ENCODE results near the gene CNTNAP5. TPM values are rescaled to one million over a fixed set of nuclear protein-coding genes. Genes with fewer than 3 reads are reported as not detected.

The CNTNAP5 gene
- total and polyA plus RNA-seq, 12 donors: 0.08 to 4.9 (median 0.96) TPM; not detected in 5

DNA sequence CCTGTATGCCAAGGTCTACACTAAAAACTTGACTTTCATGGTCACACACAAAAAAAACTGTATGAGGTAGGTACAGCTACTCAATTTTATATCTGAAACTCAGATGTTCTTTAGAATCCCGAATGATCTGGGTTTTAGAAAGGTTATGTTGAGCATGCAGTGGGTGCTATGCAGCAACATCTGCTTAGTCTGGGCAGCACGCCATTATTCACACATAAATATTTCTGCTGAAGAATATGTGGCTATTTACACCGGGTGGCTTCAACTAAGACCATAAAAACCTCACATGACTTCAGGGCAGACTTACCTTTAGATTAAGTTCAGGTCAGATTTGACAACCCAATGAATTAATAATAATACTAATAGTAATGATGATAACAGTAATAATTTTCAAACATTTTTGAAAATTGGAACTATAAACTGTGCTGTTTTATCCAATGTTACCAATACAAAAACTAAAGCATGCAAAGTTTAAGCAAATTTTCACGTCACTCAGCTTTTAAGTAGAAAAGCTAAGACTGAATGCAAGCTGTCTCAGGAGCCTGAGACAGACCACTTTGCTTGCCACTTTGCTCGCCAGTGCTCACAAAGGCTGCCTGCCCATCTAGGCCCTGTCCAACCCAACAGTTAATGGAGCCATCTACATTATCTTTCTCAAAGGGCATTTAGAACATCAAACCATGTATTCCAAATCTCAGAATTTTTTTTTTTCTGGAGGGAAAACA lies 292.0 kb downstream of the CNTNAP5 start:
- H3K27me3 ChIP-seq: no peaks in the 10 kb centered on the region
- no peak overlapping the region for H3K27ac ChIP-seq
- TF ChIP-seq, protein P1, sequence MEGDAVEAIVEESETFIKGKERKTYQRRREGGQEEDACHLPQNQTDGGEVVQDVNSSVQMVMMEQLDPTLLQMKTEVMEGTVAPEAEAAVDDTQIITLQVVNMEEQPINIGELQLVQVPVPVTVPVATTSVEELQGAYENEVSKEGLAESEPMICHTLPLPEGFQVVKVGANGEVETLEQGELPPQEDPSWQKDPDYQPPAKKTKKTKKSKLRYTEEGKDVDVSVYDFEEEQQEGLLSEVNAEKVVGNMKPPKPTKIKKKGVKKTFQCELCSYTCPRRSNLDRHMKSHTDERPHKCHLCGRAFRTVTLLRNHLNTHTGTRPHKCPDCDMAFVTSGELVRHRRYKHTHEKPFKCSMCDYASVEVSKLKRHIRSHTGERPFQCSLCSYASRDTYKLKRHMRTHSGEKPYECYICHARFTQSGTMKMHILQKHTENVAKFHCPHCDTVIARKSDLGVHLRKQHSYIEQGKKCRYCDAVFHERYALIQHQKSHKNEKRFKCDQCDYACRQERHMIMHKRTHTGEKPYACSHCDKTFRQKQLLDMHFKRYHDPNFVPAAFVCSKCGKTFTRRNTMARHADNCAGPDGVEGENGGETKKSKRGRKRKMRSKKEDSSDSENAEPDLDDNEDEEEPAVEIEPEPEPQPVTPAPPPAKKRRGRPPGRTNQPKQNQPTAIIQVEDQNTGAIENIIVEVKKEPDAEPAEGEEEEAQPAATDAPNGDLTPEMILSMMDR (IDR thresholded peaks at IDR 0.05): no peak
- no peak for TF ChIP-seq POLR2A (IDR thresholded peaks at IDR 0.05)
- no peak for DNase-seq
- H3K4me1 ChIP-seq (replicated peaks in 1 of 2): no peaks in the 10 kb centered on the region
- 52 to 78% (median 73%) methylated on average over 5 of the region's 5 CpGs for WGBS, 4 donors
- H3K4me3 ChIP-seq: no peak overlapping the region
- intact Hi-C loops (cut with DNase I): no loop called here
- no peaks in the 10 kb centered on the region for H3K9me3 ChIP-seq (replicated peaks in 1 of 3)
- no peaks in the 10 kb centered on the region for H3K36me3 ChIP-seq (replicated peaks in 1 of 2)

DNA sequence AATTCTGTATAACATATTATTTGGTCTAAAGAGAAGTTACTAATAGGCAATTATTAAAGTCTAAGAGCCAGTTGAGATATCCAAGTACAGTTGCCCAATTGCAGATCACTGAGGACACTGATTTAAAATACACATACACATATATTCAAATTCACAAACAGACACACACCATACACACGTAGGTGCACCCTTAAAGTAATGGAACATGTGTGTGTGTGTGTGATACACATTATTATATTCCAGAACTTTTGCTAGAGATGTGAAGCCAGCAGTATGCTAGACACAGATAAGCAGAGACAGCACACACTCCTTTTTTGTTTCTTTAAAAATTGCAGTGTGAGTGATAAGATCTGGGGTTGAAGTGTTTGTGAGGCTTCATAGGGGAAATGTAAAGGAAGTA lies 292.5 kb downstream of the CNTNAP5 start:
- Histone ChIP-seq H3K27ac (no peak overlapping the region), H3K4me1 (replicated peaks in 1 of 2) (no peaks in the 10 kb centered on the region), H3K4me3 (no peak overlapping the region), H3K9me3 (replicated peaks in 1 of 3) (no peaks in the 10 kb centered on the region), H3K36me3 (replicated peaks in 1 of 2) (no peaks in the 10 kb centered on the region), H3K27me3 (no peaks in the 10 kb centered on the region)
- TF ChIP-seq POLR2A (IDR thresholded peaks at IDR 0.05): no peak
- TF ChIP-seq, protein P1 (IDR thresholded peaks at IDR 0.05): no peak
- intact Hi-C loops (cut with DNase I): no loop called here
- 53 to 63% (median 58%) methylated on average over 1 of the region's 1 CpG for WGBS, 4 donors
- no peak for DNase-seq

DNA sequence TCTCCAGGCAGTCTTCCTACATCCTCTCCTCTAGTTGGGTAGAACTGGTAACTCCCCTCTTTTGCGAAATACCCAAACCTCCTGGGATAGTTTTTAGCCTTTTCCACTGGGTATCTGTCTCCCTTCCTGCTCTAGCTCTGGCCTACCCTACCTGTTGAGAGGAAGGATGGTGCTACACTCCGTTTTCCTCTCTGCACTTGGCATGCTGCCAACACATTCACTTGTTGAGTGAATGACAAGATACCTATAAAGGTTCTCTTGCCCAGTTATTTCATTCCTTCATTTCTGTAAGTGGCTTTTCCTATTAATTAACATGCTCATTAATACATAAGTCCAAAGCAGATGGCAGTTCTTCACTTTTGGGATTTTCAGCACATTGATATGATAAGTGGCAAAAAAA lies 293.8 kb downstream of the CNTNAP5 start:
- intact Hi-C loops (cut with DNase I): no loop called here
- 70 to 78% (median 74%) methylated on average over 2 of the region's 2 CpGs for WGBS, 4 donors
- DNase-seq: no peak
- no peaks in the 10 kb centered on the region for H3K27me3 ChIP-seq
- H3K36me3 ChIP-seq (replicated peaks in 1 of 2): no peaks in the 10 kb centered on the region
- TF ChIP-seq, protein P1 (IDR thresholded peaks at IDR 0.05): no peak
- no peak for TF ChIP-seq POLR2A (IDR thresholded peaks at IDR 0.05)
- no peak overlapping the region for H3K27ac ChIP-seq
- no peak overlapping the region for H3K4me3 ChIP-seq
- no peaks in the 10 kb centered on the region for H3K4me1 ChIP-seq (replicated peaks in 1 of 2)
- H3K9me3 ChIP-seq (replicated peaks in 1 of 3): no peaks in the 10 kb centered on the region

DNA sequence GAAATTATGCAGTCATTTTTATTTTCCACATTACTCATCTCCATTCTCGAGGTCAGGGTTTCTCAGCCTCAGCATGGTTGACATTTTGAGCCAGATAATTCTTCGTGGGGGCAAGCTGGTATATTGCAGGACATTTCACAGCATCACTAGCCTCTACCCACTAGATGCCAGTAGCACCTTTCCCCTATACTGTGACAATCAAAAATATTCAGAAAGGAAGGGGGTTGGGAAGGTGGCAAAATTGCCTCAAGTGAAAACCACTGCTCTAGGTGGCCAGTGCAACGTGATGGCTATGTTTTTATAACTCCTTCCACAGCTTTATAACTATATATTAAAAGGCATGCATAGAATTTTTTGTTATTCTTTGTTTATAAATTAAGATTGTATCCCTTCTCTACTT lies 294.5 kb downstream of the CNTNAP5 start:
- DNase-seq: no peak
- intact Hi-C loops (cut with DNase I): no loop called here
- 45 to 51% (median 48%) methylated on average over 3 of the region's 3 CpGs for WGBS, 4 donors

More for the DNA sequence above, 294.5 kb downstream of the CNTNAP5 start:
- no peak overlapping the region for H3K27ac ChIP-seq
- no peak overlapping the region for H3K4me3 ChIP-seq
- no peaks in the 10 kb centered on the region for H3K4me1 ChIP-seq (replicated peaks in 1 of 2)
- H3K36me3 ChIP-seq (replicated peaks in 1 of 2): no peaks in the 10 kb centered on the region
- no peaks in the 10 kb centered on the region for H3K9me3 ChIP-seq (replicated peaks in 1 of 3)
- no peaks in the 10 kb centered on the region for H3K27me3 ChIP-seq
- TF ChIP-seq, protein P1 (IDR thresholded peaks at IDR 0.05): no peak
- TF ChIP-seq POLR2A (IDR thresholded peaks at IDR 0.05): no peak
